Measurements from ENCODE around the gene PAK1. TPM values are rescaled to one million over a fixed set of nuclear protein-coding genes. Genes with fewer than 3 reads are reported as not detected.
A peak's percentile ranks its signal among the peaks of the same experiment; 100 is the strongest.

PAK1 gene
- total RNA-seq, 1 donor, result 56.2 TPM

DNA sequence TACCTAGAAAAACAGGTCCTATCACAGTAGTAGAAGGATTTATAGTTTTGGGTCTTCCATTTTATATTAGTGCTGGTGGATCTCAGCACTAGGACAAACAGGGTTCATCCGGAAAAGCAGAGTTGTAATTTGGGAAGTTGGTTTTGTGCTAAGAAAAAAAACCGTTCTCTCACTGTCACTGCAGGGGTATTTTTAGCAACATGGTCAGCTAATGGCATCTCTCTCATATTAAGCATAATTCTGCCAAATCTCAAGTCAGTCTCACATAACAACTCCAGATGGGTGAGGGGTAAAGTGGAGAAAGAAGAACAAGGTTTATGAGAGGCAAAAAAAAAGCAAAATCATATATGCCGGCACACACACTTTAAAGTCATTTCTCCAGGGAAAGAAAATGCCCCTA is 120.8 kb downstream of the PAK1 start:
- no peak for TF ChIP-seq CTCF (IDR thresholded peaks at IDR 0.05; ENCODE audit: insufficient read depth, low read length)
- H3K4me3 ChIP-seq (ENCODE audit: low read depth, low read length), result no peak overlapping the region
- DNase-seq (ENCODE audit: low read depth), result no peak

- DNase-seq (ENCODE audit: low read depth), result peak; percentile 47
- no peak for TF ChIP-seq CTCF (IDR thresholded peaks at IDR 0.05; ENCODE audit: insufficient read depth, low read length)
- no peak overlapping the region for H3K4me3 ChIP-seq (ENCODE audit: low read depth, low read length)
Observed at GRCh38 chr11:77351281-77351886, 122.5 kb downstream of the PAK1 start.

- DNase-seq (ENCODE audit: low read depth), result no peak
- TF ChIP-seq CTCF (IDR thresholded peaks at IDR 0.05; ENCODE audit: insufficient read depth, low read length), result no peak
- no peak overlapping the region for H3K4me3 ChIP-seq (ENCODE audit: low read depth, low read length)
Observed at GRCh38 chr11:77347948-77348347, 125.9 kb downstream of the PAK1 start.

GRCh38 chr11:77346906-77347603 is 126.8 kb downstream of the PAK1 start:
- H3K4me3 ChIP-seq (ENCODE audit: low read depth, low read length), result no peak overlapping the region
- DNase-seq (ENCODE audit: low read depth), result peak; percentile 43

GRCh38 chr11:77345621-77346020 is 128.3 kb downstream of the PAK1 start:
- peak; percentile 43 for DNase-seq (ENCODE audit: low read depth)
- no peak for TF ChIP-seq CTCF (IDR thresholded peaks at IDR 0.05; ENCODE audit: insufficient read depth, low read length)
- H3K4me3 ChIP-seq (ENCODE audit: low read depth, low read length), result no peak overlapping the region

More at GRCh38 chr11:77346906-77347603, 126.8 kb downstream of the PAK1 start:
- TF ChIP-seq CTCF (IDR thresholded peaks at IDR 0.05; ENCODE audit: insufficient read depth, low read length), result no peak

- DNase-seq (ENCODE audit: low read depth), result peak; percentile 8
- no peak for TF ChIP-seq CTCF (IDR thresholded peaks at IDR 0.05; ENCODE audit: insufficient read depth, low read length)
- H3K4me3 ChIP-seq (ENCODE audit: low read depth, low read length), result no peak overlapping the region
Observed at GRCh38 chr11:77340501-77340900, 133.4 kb downstream of the PAK1 start.

Data from fibroblast of the aortic adventitia (primary cell).